Sigmoid colon (tissue), 4 donors: ENCODE results near the gene ENAH.

Experiments
- CTCF ChIP-seq, 4 experiments: fragments of 450-650 bp in 3 of 4; fragments of 200-600 bp in 1 of 4; IDR thresholded peaks; one replicate each; pipeline ENCODE4 v1.5.1; 2016 to 2019; ENCODE audit warnings: antibody characterized with exemption in 4 of 4, mild to moderate bottlenecking in 3 of 4, moderate library complexity in 2 of 4
- POLR2A ChIP-seq, 2 donors: fragments of 450-650 bp; IDR thresholded peaks; one replicate each; pipeline ENCODE4 v1.6.1; 2016; ENCODE audit warnings: antibody characterized with exemption in 2 of 2, mild to moderate bottlenecking in 2 of 2, moderate library complexity in 2 of 2
- POLR2AphosphoS5 ChIP-seq, 4 donors: sonication (generic); formaldehyde crosslinking; IDR thresholded peaks; one replicate each; pipeline ENCODE4 v1.6.1; 2017; ENCODE audit warnings: antibody characterized with exemption in 4 of 4

DNA sequence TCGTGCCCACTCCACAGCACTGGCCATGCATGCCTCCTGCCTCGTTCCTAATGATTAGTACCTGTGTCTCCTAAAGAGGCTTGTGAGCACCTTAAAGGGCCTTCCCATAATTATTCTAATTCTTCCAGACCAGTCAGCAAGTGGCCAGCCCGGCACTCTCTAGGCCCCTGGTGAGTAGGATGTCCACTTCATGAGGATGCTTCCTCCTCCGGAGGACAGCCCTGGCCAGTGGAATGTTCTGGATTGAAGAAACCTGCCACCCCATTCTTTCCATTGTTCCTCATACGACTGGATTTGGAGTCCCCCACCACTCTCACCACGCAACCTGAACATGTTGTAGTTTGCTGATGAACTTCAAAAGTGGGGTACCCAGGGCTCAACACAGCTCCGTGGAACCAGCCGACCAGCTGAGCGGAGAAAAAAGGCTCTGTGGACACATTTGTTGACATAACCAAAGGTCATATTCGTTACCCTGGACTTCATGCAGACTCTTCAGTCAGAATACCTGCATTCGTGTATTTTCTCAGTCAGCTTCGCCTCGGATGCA lies 178.4 kb downstream of the ENAH start:
- TF ChIP-seq POLR2A (IDR thresholded peaks at IDR 0.05) (no peak), CTCF (IDR thresholded peaks at IDR 0.05) (no peak), POLR2AphosphoS5 (IDR thresholded peaks at IDR 0.05) (no peak)
